H1 (cell line): Measurements from ENCODE around the gene TSPAN4. TPM values are rescaled to one million over a fixed set of nuclear protein-coding genes. Genes with fewer than 3 reads are reported as not detected.

Experiments
- ATF3 ChIP-seq: IDR thresholded peaks from 2 replicates; pipeline ENCODE4 v1.6.1; 2011; ENCODE audit warnings: low read depth, mild to moderate bottlenecking, low read length; ENCODE audit not compliant: insufficient read depth
- CEBPB ChIP-seq: IDR thresholded peaks from 2 replicates; pipeline ENCODE4 v1.6.1; 2012; ENCODE audit warnings: low read depth, low read length
- CREB1 ChIP-seq: IDR thresholded peaks from 2 replicates; pipeline ENCODE4 v1.6.1; 2012; ENCODE audit warnings: inconsistent platforms
- KDM4A ChIP-seq: IDR thresholded peaks from one replicate; pipeline ENCODE4 v1.7.1; 2012; ENCODE audit warnings: low read depth, mild to moderate bottlenecking, moderate library complexity, low read length, inconsistent platforms; ENCODE audit not compliant: severe bottlenecking
- KDM5A ChIP-seq: fragments of 200-600 bp; IDR thresholded peaks from 2 replicates; pipeline ENCODE4 v1.7.1; 2012; ENCODE audit warnings: mild to moderate bottlenecking, low read length, inconsistent platforms, mixed read lengths
- USF2 ChIP-seq: IDR thresholded peaks from 2 replicates; pipeline ENCODE4 v1.6.1; 2011; ENCODE audit warnings: low read length, improper control_type of control experiment
- YY1 ChIP-seq: IDR thresholded peaks from 2 replicates; pipeline ENCODE4 v1.6.1; 2011; ENCODE audit warnings: low read depth, mild to moderate bottlenecking, low read length
- polyA plus RNA-seq, 7 experiments: library from polyadenylated mRNA; depleted of rRNA in 3 of 7; stranded (reverse) in 5 of 7; unstranded in 2 of 7; fragments of >200 nt in 5 of 7; fragments of 200-250 nt in 2 of 7; gene quantifications; 1 replicate in 5 of 7; 2 replicates in 1 of 7; 4 replicates in 1 of 7; pipeline versions ENCODE4 v1.2.1 to v1.2.3, GENCODE V29; 2011 to 2013; ENCODE audit warnings: missing spikeins in 2 of 7, mixed read lengths in 2 of 7
- total RNA-seq: library from RNA; stranded (reverse); fragmentation: NEBNext Ultra II Directional; extraction: Animal tissue kit (Norgen Biotek cat#: 25700); gene quantifications from 2 replicates; pipeline ENCODE4 v1.2.1, GENCODE V29; 2021

The TSPAN4 gene
- total and polyA plus RNA-seq, 2 of the 8 experiments (the other 6 are each of a cell fraction or from before 2014, with no cell fraction given), result 74.1 to 145 TPM

DNA sequence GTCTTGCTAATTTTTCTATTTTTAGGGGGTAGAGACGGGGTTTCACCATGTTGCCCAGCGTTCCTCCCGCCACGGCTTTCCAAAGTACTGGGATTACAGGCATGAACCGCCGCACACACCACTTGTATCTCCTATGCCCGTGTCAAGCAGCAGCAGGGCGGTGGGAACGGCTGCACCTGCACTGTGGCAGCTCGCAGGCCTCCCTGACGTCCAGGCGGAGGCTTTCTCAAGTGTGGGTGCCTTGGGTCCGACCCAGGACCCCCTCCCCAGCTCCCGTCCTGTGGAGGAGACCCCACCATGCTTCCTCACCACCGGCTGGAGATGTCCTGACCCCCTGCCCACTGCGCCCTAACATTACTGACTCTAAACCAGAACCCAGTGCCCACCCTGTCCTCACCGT, 25.7 kb downstream of the TSPAN4 start (continued):
- TF ChIP-seq ATF3, result no peak
- no peak for TF ChIP-seq KDM4A
- no peak for TF ChIP-seq CREB1
- no peak for TF ChIP-seq USF2
- no peak for TF ChIP-seq KDM5A
- TF ChIP-seq YY1, result no peak
- TF ChIP-seq CEBPB, result no peak
- TF ChIP-seq, all 59 proteins: peak for 0
